ENCODE data around the gene CMC1.
A peak's percentile ranks its signal among the peaks of the same experiment; 100 is the strongest.

CMC1 gene

DNA sequence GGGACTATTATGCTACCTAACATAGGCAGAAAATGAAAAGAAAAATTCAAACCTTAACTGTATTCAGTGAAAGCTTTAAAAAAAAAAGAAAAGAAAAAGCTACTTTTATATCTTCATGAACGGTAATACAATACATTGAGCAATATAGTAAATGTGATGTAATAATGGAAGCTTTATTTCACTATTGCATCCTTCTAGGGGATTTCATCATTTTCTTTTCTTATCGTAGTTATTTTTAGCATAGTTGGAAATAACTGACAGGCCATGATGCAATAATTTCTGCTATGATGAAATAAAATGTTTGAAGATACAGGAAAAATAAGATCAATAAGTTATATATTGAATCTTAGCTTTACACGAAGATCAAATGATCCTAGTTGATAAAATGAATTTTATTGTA is 66.8 kb downstream of the CMC1 start:
- no peak overlapping the region for H3K4me3 ChIP-seq (ENCODE audit: control insufficient read depth, low read depth, low read length)
- TF ChIP-seq, protein P1, sequence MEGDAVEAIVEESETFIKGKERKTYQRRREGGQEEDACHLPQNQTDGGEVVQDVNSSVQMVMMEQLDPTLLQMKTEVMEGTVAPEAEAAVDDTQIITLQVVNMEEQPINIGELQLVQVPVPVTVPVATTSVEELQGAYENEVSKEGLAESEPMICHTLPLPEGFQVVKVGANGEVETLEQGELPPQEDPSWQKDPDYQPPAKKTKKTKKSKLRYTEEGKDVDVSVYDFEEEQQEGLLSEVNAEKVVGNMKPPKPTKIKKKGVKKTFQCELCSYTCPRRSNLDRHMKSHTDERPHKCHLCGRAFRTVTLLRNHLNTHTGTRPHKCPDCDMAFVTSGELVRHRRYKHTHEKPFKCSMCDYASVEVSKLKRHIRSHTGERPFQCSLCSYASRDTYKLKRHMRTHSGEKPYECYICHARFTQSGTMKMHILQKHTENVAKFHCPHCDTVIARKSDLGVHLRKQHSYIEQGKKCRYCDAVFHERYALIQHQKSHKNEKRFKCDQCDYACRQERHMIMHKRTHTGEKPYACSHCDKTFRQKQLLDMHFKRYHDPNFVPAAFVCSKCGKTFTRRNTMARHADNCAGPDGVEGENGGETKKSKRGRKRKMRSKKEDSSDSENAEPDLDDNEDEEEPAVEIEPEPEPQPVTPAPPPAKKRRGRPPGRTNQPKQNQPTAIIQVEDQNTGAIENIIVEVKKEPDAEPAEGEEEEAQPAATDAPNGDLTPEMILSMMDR (conservative IDR thresholded peaks at IDR 0.05; ENCODE audit: control insufficient read depth, insufficient read depth, low read depth, low read length) = no peak
- DNase-seq (ENCODE audit: low read depth) = no peak

DNA sequence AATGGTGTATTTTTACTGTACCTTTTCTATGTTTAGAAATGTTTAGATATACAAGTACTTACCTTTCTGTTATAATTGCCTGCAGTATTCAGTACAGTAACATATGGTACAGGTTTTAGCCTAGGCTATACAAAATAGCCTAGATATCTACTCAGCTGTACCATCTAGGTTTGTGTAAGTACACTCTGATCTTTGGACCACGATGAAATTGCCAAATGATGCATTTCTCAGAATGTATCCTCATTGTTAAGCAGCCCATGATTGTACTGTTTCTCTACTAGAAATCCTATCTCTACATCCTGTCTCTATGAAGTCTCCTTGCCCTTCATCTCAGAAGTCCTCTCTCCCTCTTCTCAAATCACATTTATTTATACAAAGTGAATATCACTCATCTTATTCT is 74.3 kb downstream of the CMC1 start:
- TF ChIP-seq, protein P1 (conservative IDR thresholded peaks at IDR 0.05; ENCODE audit: control insufficient read depth, insufficient read depth, low read depth, low read length) = no peak
- DNase-seq (ENCODE audit: low read depth) = no peak
- H3K4me3 ChIP-seq (ENCODE audit: control insufficient read depth, low read depth, low read length) = no peak overlapping the region

DNA sequence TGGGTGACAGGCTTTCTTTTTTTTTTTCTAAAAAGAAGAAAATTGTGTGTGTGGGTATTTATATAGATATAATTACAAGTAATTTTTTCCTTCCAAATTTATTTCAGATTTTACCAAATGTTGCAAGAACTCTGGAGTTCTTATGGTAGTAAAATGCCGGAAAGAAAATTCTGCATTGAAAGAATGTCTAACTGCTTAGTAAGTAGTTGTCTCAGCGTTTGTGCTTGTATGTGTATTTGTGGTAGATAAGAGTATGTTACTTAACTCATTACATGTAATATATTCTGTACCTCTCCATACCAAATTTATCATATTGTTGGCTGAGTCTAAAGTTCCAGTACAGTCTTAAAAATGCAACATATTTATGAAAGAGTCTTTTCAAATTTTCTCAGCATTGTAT is 74.8 kb downstream of the CMC1 start:
- TF ChIP-seq, protein P1 (conservative IDR thresholded peaks at IDR 0.05; ENCODE audit: control insufficient read depth, insufficient read depth, low read depth, low read length) = no peak
- no peak for DNase-seq (ENCODE audit: low read depth)
- H3K4me3 ChIP-seq (ENCODE audit: control insufficient read depth, low read depth, low read length) = no peak overlapping the region

DNA sequence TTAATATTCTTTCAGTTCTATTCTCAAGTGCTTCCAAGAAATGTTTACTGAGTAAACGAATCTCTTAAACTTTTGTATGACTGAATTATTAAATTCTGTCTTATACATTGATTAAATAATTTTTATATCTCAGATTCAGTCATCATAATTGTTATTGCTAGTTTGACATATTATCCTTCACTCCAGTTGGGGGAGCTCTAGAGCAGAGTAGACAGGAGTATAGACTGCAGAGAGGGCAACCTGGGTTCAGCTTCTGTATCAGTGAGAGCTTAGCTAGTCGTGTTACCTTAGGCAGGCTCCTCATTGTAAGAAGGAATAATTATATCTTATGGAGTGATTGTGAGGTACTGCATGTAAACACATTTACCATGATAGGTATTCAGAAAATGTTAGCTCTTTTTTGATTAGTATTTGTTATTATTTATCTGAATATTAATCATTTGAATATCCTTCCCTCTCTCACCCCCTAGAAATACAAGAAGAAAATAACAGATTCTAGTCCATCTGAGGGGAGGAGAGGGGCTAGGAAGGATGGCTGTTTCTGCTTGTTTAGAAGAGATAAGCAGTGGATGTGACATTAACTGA is 76.1 kb downstream of the CMC1 start:
- no peak overlapping the region for H3K4me3 ChIP-seq (ENCODE audit: control insufficient read depth, low read depth, low read length)
- TF ChIP-seq, protein P1 (conservative IDR thresholded peaks at IDR 0.05; ENCODE audit: control insufficient read depth, insufficient read depth, low read depth, low read length) = peak; percentile 69
- peak; percentile 51 for DNase-seq (ENCODE audit: low read depth)

DNA sequence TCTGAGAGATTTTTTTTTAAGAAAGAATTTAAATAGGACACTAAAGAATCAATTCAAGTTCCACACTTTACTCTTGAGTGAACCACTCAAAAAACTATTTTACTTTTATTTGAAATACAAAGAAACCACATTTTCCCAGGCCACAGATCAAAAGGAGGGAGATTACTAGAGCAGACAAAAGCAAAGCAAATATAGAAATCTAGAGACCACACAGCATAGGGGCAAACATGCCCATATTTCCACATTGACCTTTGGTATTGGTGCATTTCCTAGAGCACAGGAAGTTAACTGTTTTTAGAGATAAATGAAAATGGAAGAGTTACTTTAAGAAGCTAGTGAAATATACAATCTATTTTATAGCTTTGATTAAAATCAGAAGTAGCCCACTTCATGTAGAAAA is 79.6 kb downstream of the CMC1 start:
- no peak overlapping the region for H3K4me3 ChIP-seq (ENCODE audit: control insufficient read depth, low read depth, low read length)
- TF ChIP-seq, protein P1 (conservative IDR thresholded peaks at IDR 0.05; ENCODE audit: control insufficient read depth, insufficient read depth, low read depth, low read length) = no peak
- no peak for DNase-seq (ENCODE audit: low read depth)

DNA sequence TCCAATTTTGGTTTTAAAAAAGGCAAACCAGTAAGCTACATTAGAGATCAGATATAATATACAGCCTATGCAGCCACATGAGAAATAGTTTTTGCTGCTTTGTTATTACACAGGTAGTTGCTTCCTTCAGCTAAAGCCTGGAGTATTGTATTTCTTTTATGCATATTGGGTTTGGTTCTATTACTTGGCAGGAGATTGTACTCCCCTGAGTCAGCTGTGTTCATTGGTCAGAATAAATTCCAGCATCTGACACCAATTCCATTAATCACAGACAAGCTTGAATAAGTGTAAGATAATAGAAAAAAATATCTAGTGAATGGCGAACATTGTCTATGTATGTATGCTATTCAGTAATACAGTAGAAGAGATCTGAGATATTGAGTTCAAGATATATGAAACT is 81.0 kb downstream of the CMC1 start:
- no peak overlapping the region for H3K4me3 ChIP-seq (ENCODE audit: control insufficient read depth, low read depth, low read length)
- TF ChIP-seq, protein P1 (conservative IDR thresholded peaks at IDR 0.05; ENCODE audit: control insufficient read depth, insufficient read depth, low read depth, low read length) = no peak
- DNase-seq (ENCODE audit: low read depth) = peak; percentile 76

DNA sequence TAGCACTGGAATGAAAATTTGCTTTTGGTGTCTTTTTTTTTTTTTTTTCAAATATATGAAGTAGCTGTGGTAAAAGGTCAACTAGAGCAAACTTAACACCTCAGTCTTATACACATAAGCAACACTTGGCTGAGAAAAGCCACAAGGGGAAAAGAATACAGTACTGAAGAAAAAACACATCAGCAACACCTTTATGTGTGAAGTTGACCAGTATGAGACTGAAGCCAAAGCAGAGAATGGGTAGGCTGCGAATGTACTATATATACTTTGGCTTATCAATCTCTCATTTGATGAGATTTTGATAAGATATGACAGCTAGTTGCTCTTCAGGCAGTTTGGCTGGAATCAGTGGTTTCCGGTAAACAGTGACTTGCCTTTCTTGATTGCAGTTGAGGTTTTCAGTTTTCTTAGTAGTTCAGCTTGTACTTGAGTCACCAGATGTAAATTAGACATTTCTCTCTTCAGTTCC is 85.1 kb downstream of the CMC1 start:
- TF ChIP-seq, protein P1 (conservative IDR thresholded peaks at IDR 0.05; ENCODE audit: control insufficient read depth, insufficient read depth, low read depth, low read length) = no peak
- no peak overlapping the region for H3K4me3 ChIP-seq (ENCODE audit: control insufficient read depth, low read depth, low read length)
- peak; percentile 35 for DNase-seq (ENCODE audit: low read depth)

Measured in fibroblast of mammary gland (primary cell).